Bronchial epithelial cell (primary cell): Measurements from ENCODE around the gene DSG1. TPM values are rescaled to one million over a fixed set of nuclear protein-coding genes. Genes with fewer than 3 reads are reported as not detected.

ENCODE experiments used
- DNase-seq: peaks from one replicate; pipeline ENCODE4 v3.0.0-alpha.2; 2010; ENCODE audit warnings: low read depth
- FAIRE-seq: peaks from 2 replicates; lab custom pipeline; 2011; peaks lifted over from hg19 to GRCh38; lab: Jason Lieb, UNC
- H3K27me3 ChIP-seq: 2 replicates; pipeline ENCODE4 v1.5.1; 2011; ENCODE audit warnings: low read length; ENCODE audit not compliant: control insufficient read depth, insufficient read depth
- H3K36me3 ChIP-seq: 2 replicates; pipeline ENCODE4 v1.5.1; 2011; ENCODE audit warnings: low read length; ENCODE audit not compliant: control insufficient read depth, insufficient read depth
- H3K4me3 ChIP-seq: 2 replicates; pipeline ENCODE4 v1.5.1; 2011; ENCODE audit warnings: mild to moderate bottlenecking, low read depth, low read length, control low read depth
- total RNA-seq: library from RNA; depleted of rRNA; stranded (reverse); fragments of >200 nt; gene quantifications from 2 replicates; pipeline ENCODE4 v1.2.1, GENCODE V29; 2014
- TF ChIP-seq, protein P1 (sequence below): IDR thresholded peaks from 2 replicates; pipeline ENCODE4 v1.5.1; 2011; ENCODE audit warnings: mild to moderate bottlenecking, moderate library complexity, low read length, control low read depth, inconsistent platforms; ENCODE audit not compliant: insufficient read depth, severe bottlenecking

DSG1 gene
- total RNA-seq: under 0.01 and 0.64 TPM in 2 replicates

DNA sequence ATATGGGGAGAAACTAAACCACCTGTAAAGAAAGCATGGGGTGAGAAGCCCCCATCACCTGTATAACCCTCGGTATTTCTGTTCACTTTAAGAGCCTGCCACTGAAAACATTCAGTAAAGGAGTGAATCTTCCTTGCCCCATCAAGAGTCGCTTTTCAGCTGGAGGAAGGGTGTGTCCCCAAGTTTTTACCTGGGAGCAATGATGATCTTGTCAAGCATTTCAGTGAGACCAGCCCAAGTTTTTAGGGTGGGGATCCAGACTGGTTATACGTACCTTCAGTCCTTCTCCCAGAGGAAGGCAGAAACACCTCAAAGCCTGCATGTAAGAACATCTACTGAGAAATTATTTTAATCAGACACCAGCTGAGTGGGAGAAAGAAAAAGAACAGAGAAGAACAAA, at the start of gene DSG1:
TSS of gene DSG1 (plus strand) at position 301 of the 400 bp plus-strand sequence. CDS start 141 bp downstream, outside the sequence.
- no peaks in the 10 kb centered on the region for H3K27me3 ChIP-seq
- no peak within 1 kb of the TSS for H3K4me3 ChIP-seq
- FAIRE-seq (no peak), DNase-seq (no peak)
- H3K36me3 ChIP-seq: no peaks in the 10 kb centered on the region
- TF ChIP-seq, protein P1, sequence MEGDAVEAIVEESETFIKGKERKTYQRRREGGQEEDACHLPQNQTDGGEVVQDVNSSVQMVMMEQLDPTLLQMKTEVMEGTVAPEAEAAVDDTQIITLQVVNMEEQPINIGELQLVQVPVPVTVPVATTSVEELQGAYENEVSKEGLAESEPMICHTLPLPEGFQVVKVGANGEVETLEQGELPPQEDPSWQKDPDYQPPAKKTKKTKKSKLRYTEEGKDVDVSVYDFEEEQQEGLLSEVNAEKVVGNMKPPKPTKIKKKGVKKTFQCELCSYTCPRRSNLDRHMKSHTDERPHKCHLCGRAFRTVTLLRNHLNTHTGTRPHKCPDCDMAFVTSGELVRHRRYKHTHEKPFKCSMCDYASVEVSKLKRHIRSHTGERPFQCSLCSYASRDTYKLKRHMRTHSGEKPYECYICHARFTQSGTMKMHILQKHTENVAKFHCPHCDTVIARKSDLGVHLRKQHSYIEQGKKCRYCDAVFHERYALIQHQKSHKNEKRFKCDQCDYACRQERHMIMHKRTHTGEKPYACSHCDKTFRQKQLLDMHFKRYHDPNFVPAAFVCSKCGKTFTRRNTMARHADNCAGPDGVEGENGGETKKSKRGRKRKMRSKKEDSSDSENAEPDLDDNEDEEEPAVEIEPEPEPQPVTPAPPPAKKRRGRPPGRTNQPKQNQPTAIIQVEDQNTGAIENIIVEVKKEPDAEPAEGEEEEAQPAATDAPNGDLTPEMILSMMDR: no peak

DNA sequence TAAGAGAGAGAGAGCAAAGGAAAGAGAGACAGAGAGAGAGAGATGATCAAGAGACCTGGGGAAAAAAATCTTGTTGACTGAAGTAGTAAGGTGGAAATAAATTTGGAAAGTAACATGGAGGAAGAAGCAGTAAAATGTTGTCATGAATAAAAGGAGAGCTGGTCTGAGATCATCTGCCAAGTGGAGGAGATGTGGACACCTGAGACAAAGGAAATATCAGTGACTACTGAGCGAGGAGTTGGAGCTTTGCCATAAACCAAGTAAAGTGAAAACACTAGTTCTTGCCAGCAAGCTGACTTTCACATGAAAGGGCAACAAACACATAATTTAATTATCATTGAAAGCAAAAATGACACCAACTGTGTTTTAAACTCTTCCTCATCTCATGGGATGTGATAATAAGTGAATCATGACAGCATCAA, 49.0 kb upstream of the DSG1 start:
- no peaks in the 10 kb centered on the region for H3K36me3 ChIP-seq
- no peaks in the 10 kb centered on the region for H3K27me3 ChIP-seq
- TF ChIP-seq, protein P1: no peak
- H3K4me3 ChIP-seq: no peak overlapping the region
- DNase-seq: peak; percentile 77
- no peak for FAIRE-seq

DNA sequence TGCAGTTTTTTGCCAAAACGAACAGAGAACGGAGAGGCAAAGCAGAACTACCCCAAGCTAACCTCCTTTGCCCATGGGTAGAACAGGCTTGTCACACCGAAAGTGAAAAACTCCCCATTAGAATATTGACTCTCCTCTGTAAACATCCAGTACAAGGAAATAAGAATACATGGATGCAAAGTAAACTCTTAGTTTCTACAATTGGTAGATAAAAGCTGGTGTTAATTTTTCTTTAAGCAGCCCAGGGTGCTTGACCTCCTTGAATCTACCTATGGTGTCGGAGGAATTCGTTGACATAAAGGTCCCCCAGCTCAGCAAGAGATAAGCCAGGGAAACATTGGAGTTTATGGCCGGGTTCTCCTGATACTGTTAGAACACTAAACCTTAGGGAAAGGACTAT, 48.4 kb upstream of the DSG1 start:
- no peaks in the 10 kb centered on the region for H3K27me3 ChIP-seq
- no peak for FAIRE-seq

DNA sequence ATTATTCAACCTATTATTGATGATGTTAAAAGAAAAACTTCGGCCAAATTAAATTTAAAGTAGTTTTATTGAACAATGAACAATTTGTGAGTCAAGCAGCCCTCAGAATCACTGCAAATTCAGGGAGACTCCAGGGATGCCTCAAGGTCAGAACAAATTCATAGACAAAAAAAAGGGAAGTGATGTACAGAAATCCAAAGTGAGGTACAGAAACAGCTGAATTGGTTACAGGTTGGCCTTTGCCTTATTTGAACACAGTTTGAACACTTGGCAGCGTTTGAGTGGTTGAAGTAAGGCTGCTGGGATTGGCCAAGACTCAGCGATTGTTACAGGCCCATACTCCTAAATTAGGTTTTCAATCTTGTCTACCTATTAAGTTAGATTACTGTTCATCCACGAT, 47.4 kb upstream of the DSG1 start:
- H3K4me3 ChIP-seq: no peak overlapping the region
- DNase-seq: no peak
- TF ChIP-seq, protein P1: no peak
- no peaks in the 10 kb centered on the region for H3K36me3 ChIP-seq
- FAIRE-seq: no peak
- no peaks in the 10 kb centered on the region for H3K27me3 ChIP-seq

More for the DNA sequence above, 48.4 kb upstream of the DSG1 start:
- Histone ChIP-seq H3K36me3 (no peaks in the 10 kb centered on the region), H3K4me3 (no peak overlapping the region)
- TF ChIP-seq, protein P1: no peak
- DNase-seq: no peak

DNA sequence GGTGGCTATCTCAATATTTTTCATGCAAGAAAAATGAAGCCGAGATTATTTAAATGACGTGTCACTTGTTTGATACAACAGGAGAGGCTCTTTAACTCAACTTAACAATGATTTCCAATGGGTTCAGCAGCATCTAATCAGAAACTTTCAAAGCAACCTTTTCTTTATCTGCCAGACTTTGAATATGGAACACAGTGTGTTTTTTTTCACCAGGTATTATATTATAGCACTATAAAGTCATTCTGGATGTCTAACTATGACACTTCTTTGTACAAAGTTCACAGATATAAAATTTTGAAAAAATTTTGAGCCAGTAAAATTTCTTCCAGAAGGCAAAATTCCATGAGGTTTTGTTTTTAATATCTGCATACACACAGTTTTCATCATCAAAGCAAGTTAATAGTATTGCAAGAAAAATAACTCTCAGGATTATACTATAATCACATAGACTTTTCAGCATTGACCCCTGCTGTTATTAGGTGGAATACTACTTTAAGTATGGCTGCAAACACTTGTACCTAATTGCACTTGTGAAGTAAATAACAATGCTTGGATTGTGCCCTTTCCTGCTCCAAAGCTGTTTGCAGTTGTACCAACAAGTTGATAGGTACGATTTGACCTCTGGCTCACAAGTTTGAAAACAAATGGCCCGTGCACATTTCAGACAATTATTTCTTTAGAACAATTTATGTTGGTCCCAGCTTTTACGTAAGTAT, 44.0 kb upstream of the DSG1 start:
- TF ChIP-seq, protein P1: no peak
- no peak for FAIRE-seq
- H3K27me3 ChIP-seq: no peaks in the 10 kb centered on the region
- DNase-seq: no peak
- H3K36me3 ChIP-seq: no peaks in the 10 kb centered on the region
- no peak overlapping the region for H3K4me3 ChIP-seq
